ENCODE data around the gene BTNL2.

The BTNL2 gene

DNA sequence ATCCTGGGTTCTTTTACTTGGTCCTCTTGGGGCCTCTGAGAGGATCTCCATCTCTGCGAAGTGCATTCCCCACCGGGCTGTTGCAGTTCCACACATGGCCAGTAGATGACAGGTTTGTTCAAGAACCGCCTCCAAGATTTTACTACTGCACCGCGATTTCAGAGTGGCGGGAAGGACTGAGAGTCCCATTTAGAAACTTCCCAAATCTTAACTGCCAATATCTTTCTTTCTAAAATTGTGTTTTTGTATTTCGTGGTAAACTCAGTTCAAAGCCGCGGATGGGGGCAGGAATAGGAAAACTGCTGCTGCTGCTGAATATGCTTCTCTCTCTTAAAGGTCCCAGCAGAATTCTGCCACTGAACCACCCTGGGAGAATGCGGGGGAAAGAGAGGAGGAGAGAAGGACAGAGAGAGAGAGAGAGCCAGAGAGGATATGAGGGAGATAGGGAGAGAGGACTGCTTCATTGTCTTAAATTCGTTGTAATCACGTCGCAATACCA is 8.6 kb upstream of the BTNL2 start:
- ATAC-seq (peak; percentile 74), DNase-seq (peak; percentile 82)

- DNase-seq (peak; percentile 88), ATAC-seq (peak; percentile 84)
These were observed 6.6 kb upstream of the BTNL2 start for GRCh38 chr6:32413427-32414047.

GRCh38 chr6:32411566-32412327 is 4.8 kb upstream of the BTNL2 start:
- DNase-seq (no peak), ATAC-seq (no peak)

DNA sequence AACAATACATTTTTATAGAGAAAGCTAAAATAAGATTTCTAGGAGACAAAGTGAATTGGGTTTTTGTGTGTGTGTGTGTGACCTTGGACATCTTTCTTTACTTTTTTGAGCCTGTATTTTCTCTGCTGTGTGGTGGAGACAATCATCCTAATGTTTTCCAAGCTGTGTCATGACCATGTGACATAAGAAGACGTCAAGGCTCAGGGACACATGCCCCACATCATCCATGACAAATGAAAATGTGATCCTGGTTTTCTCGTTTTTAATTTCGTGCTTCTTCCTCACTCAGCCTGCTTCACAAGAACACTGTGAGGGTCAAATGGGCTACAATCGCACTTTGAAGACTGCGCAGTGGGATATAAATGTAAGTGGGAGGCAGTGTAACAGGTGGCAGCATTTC is 3.9 kb upstream of the BTNL2 start:
- no peak for ATAC-seq
- DNase-seq: no peak

GRCh38 chr6:32406197-32406596 is 784 bp downstream of the BTNL2 start:
- DNase-seq: no peak

GRCh38 chr6:32405656-32406055 is 1.3 kb downstream of the BTNL2 start:
- no peak for ATAC-seq
- no peak for DNase-seq

More at GRCh38 chr6:32406197-32406596, 784 bp downstream of the BTNL2 start:
- no peak for ATAC-seq

DNA sequence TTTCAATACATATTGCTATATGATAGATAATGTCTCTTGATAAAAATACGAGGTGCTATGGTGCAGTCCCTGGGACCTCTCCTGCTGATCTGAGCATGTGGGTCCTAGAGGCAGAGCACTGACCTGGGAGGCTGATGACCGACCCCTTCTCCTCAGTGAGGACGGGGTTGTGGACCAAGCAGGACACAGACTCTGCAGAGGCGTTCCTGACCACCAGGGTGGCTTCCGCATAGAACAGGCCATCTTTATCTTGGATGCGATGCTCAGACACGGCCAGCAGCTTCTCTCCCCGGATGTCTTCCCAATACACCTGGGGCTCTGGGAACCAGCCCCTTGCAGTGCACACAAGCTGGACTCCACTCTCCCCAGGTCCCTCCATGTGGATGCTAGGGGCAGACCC is 4.2 kb downstream of the BTNL2 start:
- DNase-seq (no peak), ATAC-seq (no peak)

DNA sequence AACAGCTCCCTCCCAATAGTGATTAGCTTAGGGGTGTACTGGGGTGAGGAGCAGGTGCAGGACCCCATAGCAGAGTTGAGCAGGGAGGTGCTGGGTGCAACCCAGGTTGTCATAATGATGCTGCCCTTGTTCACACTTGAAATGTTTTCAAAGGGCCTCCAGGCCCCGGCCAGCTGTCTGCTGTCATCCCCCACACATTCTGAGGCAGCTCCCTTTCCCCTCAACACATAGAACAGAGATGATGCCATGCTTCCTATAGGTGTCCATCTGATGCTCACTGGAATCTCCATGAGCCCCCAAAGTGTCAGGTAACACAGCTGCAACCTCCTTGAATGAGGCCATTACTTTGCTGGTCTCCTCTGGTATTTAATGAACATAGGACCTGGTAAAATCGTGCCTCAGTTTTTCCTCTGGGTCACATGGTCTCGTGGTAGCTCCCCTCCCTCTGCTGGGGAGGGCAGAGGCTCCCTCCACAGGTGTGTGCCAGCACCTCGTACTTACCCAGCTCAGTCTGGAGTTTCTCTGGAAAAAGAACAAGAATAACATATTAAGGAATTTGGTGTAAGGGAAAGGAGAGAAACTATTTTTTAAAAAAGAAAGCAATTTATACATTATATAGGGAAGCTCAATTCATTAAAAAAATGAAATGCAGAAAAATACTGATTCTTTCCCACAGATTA is 5.6 kb downstream of the BTNL2 start:
- DNase-seq (no peak), ATAC-seq (no peak)

- ATAC-seq (no peak), DNase-seq (no peak)
These were observed 9.6 kb downstream of the BTNL2 start for GRCh38 chr6:32397252-32397920.

DNA sequence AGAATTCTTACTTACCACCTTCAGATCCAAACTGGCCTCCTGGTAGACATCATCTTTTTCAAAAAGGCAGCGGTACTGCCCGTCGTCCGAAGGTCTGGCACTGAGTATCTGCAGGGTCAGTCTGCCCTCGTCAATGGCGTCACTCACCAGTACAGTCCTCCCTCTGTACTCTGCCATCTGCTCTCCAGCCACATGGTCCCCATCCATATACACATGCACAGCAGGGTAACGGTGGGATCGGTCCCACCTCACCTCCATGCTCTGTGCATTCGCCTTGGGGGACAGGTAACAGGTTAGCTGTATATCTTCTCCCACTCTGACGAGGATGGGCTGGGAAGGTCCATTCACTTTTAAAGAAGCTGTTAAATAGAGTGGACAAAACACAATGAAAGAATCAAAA is 11.0 kb downstream of the BTNL2 start:
- no peak for DNase-seq
- ATAC-seq: no peak

- no peak for ATAC-seq
- DNase-seq: no peak
These were observed 13.1 kb downstream of the BTNL2 start for GRCh38 chr6:32393665-32394420.

DNA sequence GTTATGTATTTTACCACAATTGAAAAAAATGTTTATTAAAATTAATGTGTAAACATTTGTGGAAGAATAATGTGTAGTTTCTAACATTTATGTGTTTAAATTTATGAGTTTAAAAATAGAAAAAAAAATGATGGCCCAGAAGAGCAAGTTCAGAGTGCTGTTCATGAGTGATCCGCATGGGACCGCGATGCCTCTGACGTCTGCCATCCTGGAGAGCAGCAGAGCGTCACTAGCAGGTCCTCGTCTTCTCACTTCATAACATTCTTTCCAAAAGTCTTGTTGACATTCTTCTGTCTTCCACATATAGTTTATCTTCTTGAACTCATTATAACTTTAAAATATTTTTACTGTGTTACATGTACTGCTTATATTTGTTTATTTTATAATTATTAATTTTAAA is 15.5 kb downstream of the BTNL2 start:
- DNase-seq (no peak), ATAC-seq (no peak)

GRCh38 chr6:32387589-32388340 is 19.2 kb downstream of the BTNL2 start:
- ATAC-seq (no peak), DNase-seq (no peak)

DNA sequence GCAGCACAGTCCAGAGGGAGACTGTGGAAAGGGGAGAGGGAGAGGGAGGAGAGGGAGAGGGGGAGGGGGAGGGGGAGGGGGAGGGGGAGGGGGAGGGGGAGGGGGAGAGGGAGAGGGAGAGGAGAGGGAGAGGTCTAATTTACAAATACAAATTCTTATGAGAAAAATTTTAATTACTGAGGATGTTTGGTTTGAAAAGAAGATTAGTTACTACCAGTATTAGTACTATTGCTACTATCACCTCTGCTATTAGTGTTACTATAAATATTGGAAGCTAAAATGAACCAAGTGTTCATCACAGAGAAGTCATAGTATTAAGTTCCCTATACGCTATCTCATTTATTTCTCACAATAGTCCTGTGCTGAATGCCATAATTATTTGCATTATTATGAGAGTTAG is 20.9 kb downstream of the BTNL2 start:
- DNase-seq (no peak), ATAC-seq (no peak)

- DNase-seq: no peak
- ATAC-seq: no peak
These were observed 24.1 kb downstream of the BTNL2 start for GRCh38 chr6:32382757-32383420.

DNA sequence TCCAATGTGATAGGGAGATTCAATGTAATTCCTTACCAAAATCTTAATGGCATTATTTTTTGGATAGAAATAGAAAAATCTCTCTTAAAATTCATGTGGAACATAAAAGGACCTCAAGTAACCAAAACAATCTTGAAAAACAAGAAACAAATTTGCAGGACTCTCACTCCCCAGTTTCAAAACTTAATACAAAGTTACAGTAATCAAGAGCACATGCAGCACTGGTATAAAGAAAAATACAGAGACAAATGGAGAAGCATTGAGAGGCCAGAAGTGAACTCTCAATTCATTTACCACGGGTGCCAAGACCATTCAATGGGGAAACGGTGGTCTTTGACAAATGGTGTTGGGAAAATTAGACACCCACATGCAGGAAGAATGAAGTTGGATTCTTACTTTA is 27.4 kb downstream of the BTNL2 start:
- DNase-seq (no peak), ATAC-seq (no peak)

GRCh38 chr6:32375739-32376529 is 31.0 kb downstream of the BTNL2 start:
- no peak for ATAC-seq
- DNase-seq: no peak

DNA sequence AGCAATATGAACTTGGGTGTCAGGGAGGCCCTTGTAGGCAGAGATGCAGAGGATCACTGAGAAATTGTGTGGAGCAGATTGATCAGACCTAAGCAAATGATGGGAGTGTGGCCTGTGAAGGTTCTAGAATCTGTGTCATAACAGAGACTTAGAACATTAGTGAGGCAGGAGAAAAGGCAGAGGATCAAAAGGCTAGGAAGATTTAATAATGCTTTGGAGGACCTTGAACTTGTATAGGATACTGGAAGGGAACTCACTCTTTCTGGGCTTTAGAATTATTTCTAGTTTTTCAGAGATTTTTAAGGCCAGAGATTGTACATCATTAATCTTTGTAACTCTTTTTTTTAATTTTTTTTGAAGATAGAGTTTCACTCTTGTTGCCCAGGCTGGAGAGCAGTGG is 35.2 kb downstream of the BTNL2 start, which contains the start of gene TSBP1:
Gene TSBP1 (minus strand): TSS at position 101 of the 400 bp plus-strand sequence. CDS start 197 bp downstream, outside the sequence.
- DNase-seq: no peak
- no peak for ATAC-seq

GRCh38 chr6:32371229-32371628 is 35.8 kb downstream of the BTNL2 start:
- ATAC-seq (no peak), DNase-seq (no peak)

- DNase-seq (no peak), ATAC-seq (no peak)
These were observed 36.5 kb downstream of the BTNL2 start for GRCh38 chr6:32370505-32370904.

Measured in stimulated activated naive CD8-positive, alpha-beta T cell treated with anti-CD3 and anti-CD28 coated beads, Interleukin-15, Interleukin-2, amounts not matched to agents 100 U/mL and 50 U/mL, for 24 hours (primary cell).